Ecto neural progenitor cell (in vitro differentiated cells): Measurements from ENCODE around the gene CHMP4B.
"Not testable (repeated sequence)": the region's sequence is repeated elsewhere in the genome, so short reads cannot be mapped to it uniquely, and the experiment has no call there.

Experiments
- DNase-seq: peaks from one replicate; pipeline ENCODE4 v3.0.0-alpha.2; 2018; ENCODE audit warnings: low spot score

Gene CHMP4B

GRCh38 chr20:33789858-33790182, 21.3 kb upstream of the CHMP4B start:
- DNase-seq, result no peak

GRCh38 chr20:33790566-33790965, 20.6 kb upstream of the CHMP4B start:
- no peak for DNase-seq

- DNase-seq, result no peak
These were observed 20.1 kb upstream of the CHMP4B start for GRCh38 chr20:33791021-33791420.

GRCh38 chr20:33791540-33791939, 19.6 kb upstream of the CHMP4B start:
- no peak for DNase-seq

- peak; percentile 75 for DNase-seq
These were observed 19.1 kb upstream of the CHMP4B start for GRCh38 chr20:33791959-33792597.

- not testable (repeated sequence) for DNase-seq
These were observed 18.6 kb upstream of the CHMP4B start for GRCh38 chr20:33792598-33792989.

- no peak for DNase-seq
These were observed 17.9 kb upstream of the CHMP4B start for GRCh38 chr20:33793011-33793931.

- no peak for DNase-seq
These were observed 14.8 kb upstream of the CHMP4B start for GRCh38 chr20:33796263-33796906.

GRCh38 chr20:33796907-33797544, 14.1 kb upstream of the CHMP4B start:
- no peak for DNase-seq

- no peak for DNase-seq
These were observed 12.7 kb upstream of the CHMP4B start for GRCh38 chr20:33798444-33798843.

- DNase-seq, result no peak
These were observed 7.2 kb upstream of the CHMP4B start for GRCh38 chr20:33803921-33804337.

GRCh38 chr20:33808388-33808787, 2.8 kb upstream of the CHMP4B start:
- no peak for DNase-seq

GRCh38 chr20:33810259-33810658, 889 bp upstream of the CHMP4B start:
- no peak for DNase-seq

- DNase-seq, result no peak
These were observed 616 bp downstream of the CHMP4B start for GRCh38 chr20:33811776-33812151.

GRCh38 chr20:33812152-33812849, 1.2 kb downstream of the CHMP4B start:
- no peak for DNase-seq

- DNase-seq, result no peak
These were observed 1.8 kb downstream of the CHMP4B start for GRCh38 chr20:33812908-33813462.

GRCh38 chr20:33814238-33814712, 3.1 kb downstream of the CHMP4B start:
- DNase-seq, result no peak

- DNase-seq, result no peak
These were observed 4.5 kb downstream of the CHMP4B start for GRCh38 chr20:33815671-33816070.

- no peak for DNase-seq
These were observed 5.0 kb downstream of the CHMP4B start for GRCh38 chr20:33816191-33816590.

- no peak for DNase-seq
These were observed 6.3 kb downstream of the CHMP4B start for GRCh38 chr20:33817411-33817810.

GRCh38 chr20:33819456-33819855, 8.3 kb downstream of the CHMP4B start:
- no peak for DNase-seq

GRCh38 chr20:33820362-33820761, 9.2 kb downstream of the CHMP4B start:
- no peak for DNase-seq
